GM13977 (cell line): Measurements from ENCODE around the gene GAS2L1.

Source experiments
- DNase-seq: peaks from one replicate; pipeline ENCODE4 v3.0.0; 2012; ENCODE audit warnings: low spot score
- in situ Hi-C: fragments of 300-500 bp; cut with MboI; formaldehyde crosslinking; loops from one replicate; pipeline ENCODE4 v1.12.0; 2022; ENCODE audit warnings: low sequenced_read_pairs, low pct_unique_long_range_greater_than_20kb, mixed read lengths, inconsistent platforms; ENCODE audit not compliant: unreplicated experiment
- TF ChIP-seq, protein P1 (sequence below): IDR thresholded peaks from 2 replicates; pipeline ENCODE4 v1.5.1; 2012; ENCODE audit warnings: mild to moderate bottlenecking, control low read depth; ENCODE audit not compliant: insufficient read depth; ENCODE audit errors: extremely low read depth, missing control alignments

GAS2L1 gene

DNA sequence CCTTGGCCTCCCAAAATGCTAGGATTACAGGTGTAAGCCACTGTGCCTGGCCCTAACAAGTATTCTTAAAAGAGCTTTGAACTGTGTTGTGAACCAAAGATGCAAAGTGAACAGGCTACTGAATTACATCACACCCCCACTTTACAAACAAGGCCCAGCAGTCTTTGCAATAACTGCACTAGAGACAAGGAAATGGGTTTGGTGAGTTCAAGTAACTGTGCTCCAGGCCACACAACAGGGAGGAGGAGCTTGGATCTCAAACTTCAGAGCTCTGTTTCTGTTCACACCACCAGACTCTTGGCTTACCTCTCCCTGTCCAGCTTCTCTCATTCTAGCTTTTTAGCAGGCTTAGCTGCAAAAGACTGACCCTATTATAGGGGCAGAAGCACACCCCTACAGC, 39.5 kb downstream of the GAS2L1 start:
- TF ChIP-seq, protein P1, sequence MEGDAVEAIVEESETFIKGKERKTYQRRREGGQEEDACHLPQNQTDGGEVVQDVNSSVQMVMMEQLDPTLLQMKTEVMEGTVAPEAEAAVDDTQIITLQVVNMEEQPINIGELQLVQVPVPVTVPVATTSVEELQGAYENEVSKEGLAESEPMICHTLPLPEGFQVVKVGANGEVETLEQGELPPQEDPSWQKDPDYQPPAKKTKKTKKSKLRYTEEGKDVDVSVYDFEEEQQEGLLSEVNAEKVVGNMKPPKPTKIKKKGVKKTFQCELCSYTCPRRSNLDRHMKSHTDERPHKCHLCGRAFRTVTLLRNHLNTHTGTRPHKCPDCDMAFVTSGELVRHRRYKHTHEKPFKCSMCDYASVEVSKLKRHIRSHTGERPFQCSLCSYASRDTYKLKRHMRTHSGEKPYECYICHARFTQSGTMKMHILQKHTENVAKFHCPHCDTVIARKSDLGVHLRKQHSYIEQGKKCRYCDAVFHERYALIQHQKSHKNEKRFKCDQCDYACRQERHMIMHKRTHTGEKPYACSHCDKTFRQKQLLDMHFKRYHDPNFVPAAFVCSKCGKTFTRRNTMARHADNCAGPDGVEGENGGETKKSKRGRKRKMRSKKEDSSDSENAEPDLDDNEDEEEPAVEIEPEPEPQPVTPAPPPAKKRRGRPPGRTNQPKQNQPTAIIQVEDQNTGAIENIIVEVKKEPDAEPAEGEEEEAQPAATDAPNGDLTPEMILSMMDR = no peak
- no peak for DNase-seq
- in situ Hi-C loops = no loop called here

DNA sequence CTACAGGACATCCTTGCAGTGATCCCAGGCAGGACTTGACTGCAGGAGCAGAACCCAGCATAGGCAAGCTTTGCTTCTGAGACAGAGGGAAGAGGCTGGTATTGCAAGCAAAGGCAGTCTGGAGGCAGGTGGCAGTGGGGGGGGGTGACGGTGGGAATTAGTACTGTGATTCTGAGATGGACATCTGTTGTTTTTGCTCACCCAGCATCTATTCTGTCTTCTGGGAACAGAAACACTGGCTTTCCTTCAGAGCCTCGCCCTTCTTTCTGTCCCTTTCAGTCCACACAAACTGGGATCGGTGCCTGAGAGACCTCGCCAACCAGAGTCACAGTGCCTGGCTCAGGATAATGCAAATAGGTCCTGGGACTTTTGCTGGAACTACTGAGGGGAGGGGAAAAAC, 40.2 kb downstream of the GAS2L1 start:
- DNase-seq = no peak
- TF ChIP-seq, protein P1 = no peak
- in situ Hi-C loops = no loop called here

DNA sequence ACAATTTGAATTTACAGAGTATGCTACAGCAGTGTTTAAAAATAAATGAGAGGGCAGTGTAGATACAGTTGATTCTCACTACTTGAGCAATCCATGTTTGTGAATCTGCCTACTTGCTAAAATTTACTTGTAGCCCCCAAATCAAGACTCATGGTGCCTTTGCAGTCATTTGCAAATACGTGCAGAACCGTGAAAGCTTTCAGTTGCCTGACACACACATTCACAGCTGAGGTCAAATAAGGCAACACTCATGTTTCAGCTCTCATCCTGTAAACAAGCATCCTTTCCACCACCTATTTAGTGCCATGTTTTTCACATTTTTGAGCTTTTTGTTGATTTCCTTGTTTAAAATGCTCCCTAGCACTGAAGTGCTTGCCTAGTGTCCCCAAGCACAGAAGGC, 41.6 kb downstream of the GAS2L1 start:
- no peak for DNase-seq
- TF ChIP-seq, protein P1 = no peak
- in situ Hi-C loops = no loop called here

DNA sequence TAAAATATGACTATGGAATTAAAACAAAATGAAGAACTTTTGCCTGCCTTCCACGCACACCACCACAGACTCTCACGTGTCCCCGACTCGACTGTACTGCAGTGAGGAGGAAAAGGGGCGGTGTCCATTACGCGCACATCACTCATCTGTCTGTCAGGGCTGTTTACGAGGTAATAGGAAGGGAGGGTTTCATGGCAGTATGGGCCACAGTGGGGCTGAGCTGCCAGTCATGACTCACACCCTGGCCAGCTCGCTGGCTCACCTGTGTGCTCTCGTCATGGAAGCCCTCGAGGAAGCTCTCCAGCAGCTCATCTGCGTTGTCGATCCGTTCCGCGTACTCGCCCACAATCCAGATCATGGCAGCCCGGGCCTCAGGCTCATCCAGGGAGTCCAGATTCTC, 42.5 kb downstream of the GAS2L1 start:
- in situ Hi-C loops = no loop called here
- no peak for DNase-seq
- TF ChIP-seq, protein P1 = no peak

DNA sequence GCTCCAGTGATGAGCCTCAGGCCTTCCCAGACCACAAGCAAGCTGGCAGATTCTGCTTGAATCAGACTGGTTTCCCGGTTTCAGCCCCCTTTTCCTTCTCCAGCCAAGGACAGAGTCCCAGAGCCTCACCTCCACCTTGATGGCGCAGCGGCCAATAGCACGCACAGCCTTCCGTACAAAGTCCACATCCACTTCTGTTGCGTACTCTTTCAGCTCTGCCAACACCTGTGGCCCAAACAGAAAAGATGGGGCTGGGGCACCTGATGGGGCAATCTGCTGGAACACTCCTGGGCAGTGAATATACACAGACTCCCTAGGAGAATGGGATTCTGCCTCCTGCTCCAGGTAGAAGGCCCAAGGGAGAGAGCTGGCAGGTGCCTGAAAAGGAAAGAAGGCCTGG, 44.6 kb downstream of the GAS2L1 start:
- in situ Hi-C loops = no loop called here
- TF ChIP-seq, protein P1 = no peak
- no peak for DNase-seq

DNA sequence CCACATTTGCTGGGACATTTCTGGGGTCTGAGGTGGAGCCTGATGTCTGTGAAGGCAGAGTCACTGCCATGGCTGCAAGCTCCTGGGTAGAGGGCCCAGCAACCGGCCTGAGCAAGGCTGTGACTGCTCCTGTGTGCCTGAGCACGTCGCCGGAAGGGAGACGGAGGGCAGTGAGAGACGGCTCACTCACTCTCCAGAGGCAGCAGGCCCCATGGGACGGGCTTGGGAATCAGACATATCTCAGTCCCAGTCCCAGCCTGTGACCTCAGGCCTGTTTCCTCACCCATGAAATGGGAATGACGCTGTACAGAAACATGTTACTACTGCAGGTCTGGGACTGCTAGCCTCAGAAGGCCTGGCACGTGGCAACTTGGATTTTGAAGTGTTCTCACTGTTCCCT, 45.4 kb downstream of the GAS2L1 start:
- in situ Hi-C loops = no loop called here
- TF ChIP-seq, protein P1 = no peak
- DNase-seq = no peak

DNA sequence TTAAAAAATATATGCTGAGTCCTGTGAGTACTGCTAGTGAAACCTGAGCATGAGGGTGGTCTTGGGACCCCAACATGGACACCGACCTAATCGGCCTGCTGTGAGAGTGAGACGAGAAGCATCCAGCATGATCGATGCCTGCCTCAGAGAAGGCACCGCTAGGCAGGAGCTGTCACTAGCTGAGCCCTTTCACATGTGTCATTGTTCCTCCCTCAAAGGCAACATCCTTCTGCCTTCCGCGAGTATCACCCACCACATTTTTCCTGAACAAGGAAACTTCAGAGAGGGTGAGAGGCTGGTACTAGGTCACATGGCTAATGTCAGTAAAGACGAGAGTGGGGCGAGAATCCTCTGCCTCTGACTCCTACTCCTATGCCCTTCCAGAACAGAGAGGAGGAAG, 46.3 kb downstream of the GAS2L1 start:
- TF ChIP-seq, protein P1 = no peak
- DNase-seq = no peak
- in situ Hi-C loops = no loop called here
